Cardiac septum (tissue), 1 donor: Measurements from ENCODE around the gene HABP4. TPM values are rescaled to one million over a fixed set of nuclear protein-coding genes. Genes with fewer than 3 reads are reported as not detected.
A peak's percentile ranks its signal among the peaks of the same experiment; 100 is the strongest.

Experiments
- DNase-seq: peaks from one replicate; pipeline ENCODE4 v3.0.0-alpha.2; 2020; ENCODE audit warnings: low spot score
- intact Hi-C: fragments of 100-400 bp; cut with DNase I; formaldehyde crosslinking; loops from one replicate; pipeline ENCODE4 v1.14.0; 2022
- long read RNA-seq: library from polyadenylated mRNA; unstranded; transcript quantifications from one replicate; pipeline ENCODE4 v2.0.0, GENCODE V29; 2021
- total RNA-seq: library from RNA; stranded (reverse); fragmentation: NEBNext Ultra II Directional; extraction: Animal tissue kit (Norgen Biotek cat#: 25700); gene quantifications from one replicate; pipeline ENCODE4 v1.2.1, GENCODE V29; 2021
- donor health status: DM: no; HTN: no; CAD: no.

Gene HABP4, protein sequence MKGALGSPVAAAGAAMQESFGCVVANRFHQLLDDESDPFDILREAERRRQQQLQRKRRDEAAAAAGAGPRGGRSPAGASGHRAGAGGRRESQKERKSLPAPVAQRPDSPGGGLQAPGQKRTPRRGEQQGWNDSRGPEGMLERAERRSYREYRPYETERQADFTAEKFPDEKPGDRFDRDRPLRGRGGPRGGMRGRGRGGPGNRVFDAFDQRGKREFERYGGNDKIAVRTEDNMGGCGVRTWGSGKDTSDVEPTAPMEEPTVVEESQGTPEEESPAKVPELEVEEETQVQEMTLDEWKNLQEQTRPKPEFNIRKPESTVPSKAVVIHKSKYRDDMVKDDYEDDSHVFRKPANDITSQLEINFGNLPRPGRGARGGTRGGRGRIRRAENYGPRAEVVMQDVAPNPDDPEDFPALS
- 29.7 TPM for total RNA-seq
- long read RNA-seq, transcript HABP4-201 (8 exons, 2,615 nt), result major isoform, 170 of 193 reads
- long read RNA-seq, partial matches to known transcripts, result 10 of 193 reads
- long read RNA-seq, other reads (novel, unspliced or antisense), result 13 of 193 reads

DNA sequence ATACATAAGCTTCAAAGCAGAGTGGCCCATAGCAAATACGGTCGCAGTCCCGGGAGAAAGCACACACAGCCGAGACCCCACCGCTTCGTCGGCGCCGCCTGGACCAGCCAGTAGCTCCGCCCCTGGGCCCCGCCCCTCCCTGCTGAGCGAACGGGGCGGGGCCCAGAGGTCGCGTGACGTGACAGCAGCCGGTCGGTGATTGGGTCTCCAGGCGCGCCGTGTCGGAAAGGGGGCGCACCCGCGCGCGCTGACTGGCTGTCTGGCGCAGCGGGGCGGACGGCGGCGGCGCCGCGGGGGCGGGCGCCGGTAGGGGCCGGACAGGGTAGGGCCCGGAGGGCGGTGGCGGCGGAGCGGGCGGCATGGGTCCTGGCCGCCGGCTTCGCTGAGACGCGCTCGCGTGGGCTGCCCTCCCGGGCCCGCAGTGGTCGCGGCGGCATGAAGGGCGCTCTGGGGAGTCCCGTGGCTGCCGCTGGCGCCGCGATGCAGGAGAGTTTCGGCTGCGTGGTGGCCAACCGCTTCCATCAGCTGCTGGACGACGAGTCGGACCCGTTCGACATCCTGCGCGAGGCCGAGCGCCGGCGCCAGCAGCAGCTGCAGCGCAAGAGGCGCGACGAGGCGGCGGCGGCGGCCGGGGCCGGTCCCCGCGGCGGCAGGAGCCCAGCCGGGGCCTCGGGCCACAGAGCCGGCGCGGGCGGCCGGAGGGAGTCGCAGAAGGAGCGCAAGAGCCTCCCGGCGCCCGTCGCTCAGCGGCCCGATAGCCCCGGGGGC, at the start of gene HABP4:
HABP4 (plus strand) TSS at position 325 of the 768 bp plus-strand sequence; CDS start at position 436, 111 bp downstream.
- peak; percentile 98 for DNase-seq
- intact Hi-C loops, result loop anchor here (2.0 to 5.0 kb wide), 4 partner anchors 31 to 215 kb away; partner anchors contain the start of genes CDC14B and ZNF367

DNA sequence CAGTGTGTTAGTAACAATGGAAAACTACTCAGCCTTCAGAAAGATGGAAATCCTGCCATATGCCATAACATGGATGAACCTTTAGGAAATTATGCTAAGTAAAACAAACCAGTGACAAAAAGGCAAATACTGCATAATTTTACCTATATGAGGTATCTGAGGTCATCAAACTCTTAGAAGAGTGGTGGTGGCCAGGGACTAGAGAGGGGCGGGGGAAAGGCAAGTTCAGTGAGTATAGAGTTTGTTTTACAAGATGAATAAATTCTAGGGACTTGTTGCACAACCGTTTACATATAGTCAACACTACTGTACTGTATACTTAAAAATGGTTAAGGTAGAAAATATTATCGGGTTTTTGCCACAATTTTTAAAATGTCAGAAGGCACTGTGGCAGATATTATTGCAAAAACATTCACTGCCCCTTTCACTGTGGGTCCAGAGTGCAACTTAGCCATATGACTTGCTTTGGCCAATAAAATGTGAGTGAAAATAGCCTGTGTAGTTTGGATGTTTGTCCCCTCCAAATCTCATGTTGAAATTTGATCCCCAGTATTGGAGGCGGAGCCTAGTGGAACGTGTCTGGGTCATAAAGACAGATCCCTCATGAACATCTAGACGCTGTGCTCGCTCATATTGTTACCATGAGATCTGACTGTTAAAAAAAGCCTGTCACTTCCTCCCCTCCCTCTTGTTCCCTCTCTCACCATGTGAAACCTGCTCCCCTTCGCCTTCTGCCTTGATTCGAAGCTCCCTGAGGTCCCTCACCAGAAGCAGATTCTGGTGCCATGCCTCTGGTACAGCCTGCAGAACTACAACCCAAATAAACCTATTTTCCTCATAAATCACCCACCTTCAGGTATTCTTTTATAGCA, 41.3 kb upstream of the HABP4 start:
- intact Hi-C loops, result no loop called here
- DNase-seq, result no peak

DNA sequence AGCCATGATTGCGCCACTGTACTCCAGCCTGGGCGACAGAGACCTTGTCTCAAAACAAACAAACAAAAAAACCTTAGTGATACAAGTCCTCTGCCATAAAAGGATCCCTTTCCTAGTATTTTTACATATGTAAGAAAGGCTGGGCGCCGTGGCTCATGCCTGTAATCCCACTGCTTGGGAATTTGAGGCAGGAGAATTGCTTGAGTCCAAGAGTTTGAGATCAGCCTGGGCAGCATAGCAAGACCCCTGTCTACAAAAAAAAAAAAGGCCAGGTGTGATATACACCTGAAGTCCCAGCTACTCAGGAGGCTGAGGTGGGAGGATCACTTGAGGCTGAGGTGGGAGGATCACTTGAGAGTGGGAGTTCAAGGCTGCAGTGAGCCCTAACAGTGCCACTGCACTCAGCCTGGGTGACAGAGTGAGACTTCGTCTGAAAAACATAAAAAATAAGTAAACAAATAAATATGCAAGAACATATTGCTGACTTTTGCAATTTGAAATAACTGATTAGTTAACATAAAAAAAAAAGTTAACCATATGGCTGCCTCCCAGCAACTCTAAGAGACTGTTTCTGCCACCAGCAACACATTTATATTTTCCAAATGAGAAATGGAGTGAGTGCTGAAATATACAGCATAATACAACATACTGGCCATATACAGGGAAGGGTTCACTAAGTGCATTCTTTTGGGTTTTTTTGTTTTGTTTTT, 38.7 kb upstream of the HABP4 start:
- no peak for DNase-seq
- intact Hi-C loops, result loop anchor here (10.0 kb wide), 1 partner anchor 86 kb away; no protein-coding TSS in a partner anchor

DNA sequence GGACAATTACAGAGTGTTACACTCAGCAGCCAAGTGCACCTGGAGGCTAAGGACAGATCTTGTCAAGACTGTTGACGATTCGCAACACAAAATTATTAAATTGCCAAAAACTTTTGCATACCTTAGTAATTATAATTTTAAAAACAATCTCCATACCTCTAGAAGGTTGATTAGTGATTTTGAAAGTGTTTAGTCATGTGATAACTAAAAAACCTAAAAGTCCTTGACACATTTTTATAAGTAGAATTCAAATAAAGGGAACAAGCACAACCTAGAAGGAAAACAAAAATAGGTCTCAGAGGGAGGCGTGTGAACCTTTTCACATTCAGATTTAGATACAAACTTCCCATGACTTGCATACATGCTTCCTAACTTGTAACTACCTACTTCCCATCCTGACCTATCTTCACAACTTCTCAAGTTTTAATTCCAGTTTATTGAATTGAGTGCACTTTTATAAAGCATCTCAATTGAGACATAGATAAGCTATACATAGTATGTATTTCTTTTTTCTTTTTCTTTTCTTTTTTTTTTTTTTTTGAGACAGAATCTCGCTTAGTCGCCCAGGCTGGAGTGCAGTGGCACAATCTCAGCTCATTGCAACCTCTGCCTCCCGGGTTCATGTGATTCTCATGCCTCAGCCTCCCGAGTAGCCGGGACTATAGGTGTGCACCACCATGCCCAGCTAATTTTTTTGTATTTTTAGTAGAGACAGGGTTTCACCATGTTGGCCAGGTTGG, 37.6 kb upstream of the HABP4 start:
- no peak for DNase-seq
- intact Hi-C loops, result loop anchor here (10.0 kb wide), 1 partner anchor 88 kb away; no protein-coding TSS in a partner anchor

DNA sequence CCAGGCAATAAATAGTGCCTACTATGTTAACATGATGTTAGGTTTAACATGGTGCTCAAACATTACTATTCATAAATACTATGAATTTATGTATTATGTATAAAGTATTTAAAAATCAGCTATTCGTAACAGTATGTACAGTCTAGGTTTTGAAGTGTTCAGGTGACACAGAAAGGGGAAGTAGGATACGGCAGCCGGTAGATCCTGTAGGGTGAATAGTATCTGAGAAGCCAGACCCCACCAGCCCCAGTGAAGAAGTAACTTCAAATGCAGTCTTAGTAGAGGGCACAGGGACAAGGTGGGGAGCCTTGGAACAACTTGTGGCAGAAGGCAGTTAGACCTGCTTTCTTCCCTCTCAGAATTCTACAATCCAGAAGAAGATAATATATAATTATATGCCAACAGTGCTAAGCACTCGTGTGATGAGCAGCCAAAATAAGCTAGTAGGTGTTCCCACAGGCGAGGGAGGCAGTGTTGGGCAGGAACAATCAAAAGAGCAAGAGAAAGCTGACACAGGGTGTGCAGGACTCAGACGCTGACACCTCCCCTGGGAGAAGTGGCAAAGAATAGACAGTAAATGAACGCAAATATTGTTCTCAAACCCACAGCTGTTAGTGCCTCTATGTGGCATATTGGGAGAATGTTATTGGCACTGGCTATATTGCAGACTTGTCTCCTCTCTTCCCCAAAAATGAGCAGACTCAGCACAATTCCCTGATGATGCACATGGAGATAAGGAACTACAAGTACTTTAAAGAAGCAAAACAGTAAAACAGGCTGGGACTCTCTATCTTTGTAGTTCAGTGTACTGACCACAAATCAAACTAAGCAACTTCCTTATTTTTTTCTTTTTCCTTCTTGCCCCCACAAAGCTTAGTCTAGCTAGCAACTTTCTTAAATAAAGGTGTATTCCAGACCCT, 36.4 kb upstream of the HABP4 start:
- intact Hi-C loops, result loop anchor here (10.0 kb wide), 1 partner anchor 89 kb away; no protein-coding TSS in a partner anchor
- no peak for DNase-seq

DNA sequence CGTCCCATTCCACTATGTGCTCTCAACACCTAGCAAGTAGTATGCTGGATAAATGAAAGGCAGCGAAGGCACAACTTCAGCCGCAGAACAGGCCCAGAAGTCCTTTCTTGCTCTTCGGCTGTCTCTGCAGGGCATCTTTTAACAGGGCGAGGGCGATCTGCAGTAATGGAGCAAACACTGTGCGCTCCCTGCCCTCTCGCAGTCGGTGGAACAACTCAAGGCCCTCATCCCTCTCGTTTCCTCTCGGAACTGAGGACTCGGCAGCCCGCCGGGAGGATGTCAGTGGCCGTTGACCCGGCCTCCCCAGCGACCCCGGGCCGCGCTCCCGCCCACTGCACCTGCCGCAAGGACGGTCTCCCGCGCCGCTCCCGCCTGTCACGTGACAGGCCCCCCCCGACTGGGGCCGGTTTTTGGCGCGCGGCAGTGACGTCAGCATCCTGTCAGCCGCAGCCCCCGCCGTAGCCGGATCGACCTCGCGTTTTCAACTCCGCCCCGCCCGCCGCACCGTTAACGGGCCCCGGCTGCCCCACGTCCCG, 32.9 kb upstream of the HABP4 start:
- peak; percentile 91 for DNase-seq
- intact Hi-C loops, result loop anchor here (1.0 to 10.0 kb wide), 5 partner anchors 35 to 237 kb away; partner anchors contain the start of genes CDC14B and SLC35D2

DNA sequence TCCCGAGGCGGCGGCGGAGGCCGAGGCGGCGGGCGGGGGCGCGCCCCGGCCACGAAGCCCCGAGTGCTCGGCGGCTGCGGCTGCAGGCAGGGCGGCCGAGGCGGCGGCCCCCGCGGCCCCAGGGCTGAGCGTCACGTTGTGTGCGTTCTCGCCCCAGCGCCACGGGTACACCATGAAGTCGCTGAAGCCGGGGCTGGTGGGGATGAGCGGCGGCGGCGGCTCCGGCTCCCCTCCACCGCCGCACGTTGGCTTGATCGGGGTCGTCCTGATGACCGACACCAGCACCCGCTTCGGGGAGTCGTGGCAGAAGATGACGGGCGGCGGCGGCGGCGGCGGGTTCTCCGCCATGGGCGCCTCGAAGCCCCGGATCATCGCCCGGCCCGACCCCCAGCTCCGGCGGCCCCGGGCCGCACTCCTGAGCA, 32.3 kb upstream of the HABP4 start:
- intact Hi-C loops, result loop anchor here (1.0 to 10.0 kb wide), 7 partner anchors 33 to 237 kb away; partner anchors contain the start of genes CDC14B, HABP4 and SLC35D2
- no peak for DNase-seq

DNA sequence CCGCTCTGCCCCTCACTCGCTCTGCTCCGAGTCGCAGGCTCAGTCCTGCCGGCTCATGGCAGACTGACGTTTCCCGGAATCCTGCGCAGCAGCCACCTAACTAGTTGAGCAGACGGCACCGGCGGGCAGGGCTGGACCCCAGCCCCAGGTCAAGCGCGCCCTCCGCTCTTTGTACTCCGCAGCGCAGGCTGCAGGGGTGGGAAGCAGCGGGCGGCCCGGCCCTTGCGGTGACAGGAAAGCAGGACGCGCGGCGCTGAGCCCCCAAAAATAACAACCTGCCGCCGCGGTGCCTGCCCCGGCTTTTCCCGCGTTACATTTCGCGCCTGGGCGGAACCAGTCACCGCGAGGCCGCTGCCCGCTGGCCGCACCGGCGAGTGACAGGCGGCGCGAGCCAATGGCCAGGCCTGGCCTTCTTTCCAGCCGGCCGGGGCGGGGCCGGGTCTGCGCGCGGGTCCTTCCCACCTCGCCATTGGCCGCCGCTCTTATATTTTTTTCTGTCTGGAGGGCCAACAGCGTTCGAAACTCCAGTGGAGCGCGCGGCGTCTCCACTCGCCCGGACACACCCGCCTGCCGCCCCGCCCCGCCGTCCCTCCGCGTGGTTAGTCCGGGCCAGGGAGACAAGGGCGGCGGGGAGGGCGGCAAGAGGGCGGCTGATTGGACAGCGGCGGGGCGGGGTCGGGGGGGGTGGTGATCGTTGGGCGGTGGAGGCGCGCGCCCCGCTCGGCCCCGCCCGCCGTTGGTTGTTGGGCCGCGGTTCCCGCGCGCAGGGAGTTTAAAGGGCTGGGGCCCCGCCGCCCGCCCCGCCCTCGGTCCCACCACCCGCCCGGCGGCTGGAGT, 31.7 kb upstream of the HABP4 start, which contains the start of gene ZNF367:
ZNF367 (minus strand) TSS at position 288 of the 837 bp plus-strand sequence. CDS start 338 bp downstream, outside the sequence.
- peak; percentile 98 for DNase-seq
- intact Hi-C loops, result loop anchor here (2.0 to 10.0 kb wide), 6 partner anchors 32 to 199 kb away; partner anchors contain the start of genes CDC14B, HABP4 and SLC35D2

DNA sequence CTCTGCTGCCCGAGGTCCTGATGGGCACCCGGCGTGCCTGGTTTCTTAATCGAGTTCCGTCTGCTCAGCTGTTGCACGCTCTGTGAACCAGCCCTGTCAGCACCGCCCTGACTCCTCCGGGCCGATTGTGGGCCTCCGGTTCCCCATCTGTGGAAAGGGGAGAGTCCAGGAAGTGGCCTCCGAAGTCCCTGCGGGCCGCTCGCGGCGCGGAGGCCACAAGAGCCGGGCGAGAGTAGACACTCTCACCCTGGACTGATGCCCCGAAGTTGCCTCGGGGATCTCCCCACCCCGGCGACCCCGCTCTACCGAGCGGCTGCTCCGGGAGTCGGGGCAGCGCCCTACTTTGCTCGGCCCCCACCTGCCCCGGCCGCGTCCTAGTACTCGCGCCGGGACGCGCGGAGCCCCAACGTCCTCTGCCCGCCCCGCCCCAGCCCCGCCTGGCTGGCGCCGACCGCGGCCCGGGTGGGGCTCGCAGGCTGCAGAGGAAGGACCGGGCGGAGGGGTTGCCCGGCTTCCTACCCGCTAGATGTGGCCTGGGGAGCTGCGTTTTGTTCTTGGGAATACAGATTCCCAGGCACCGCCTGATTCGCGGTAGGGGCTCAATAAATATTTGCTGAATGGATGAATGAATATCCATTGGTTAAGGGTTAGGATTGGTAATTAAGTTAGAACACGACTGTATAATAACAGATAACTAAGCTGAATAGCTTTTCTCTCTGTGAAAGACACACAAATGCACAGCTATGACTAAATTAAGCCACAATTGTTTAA, 30.9 kb upstream of the HABP4 start:
- DNase-seq, result peak; percentile 87
- intact Hi-C loops, result loop anchor here (2.0 to 10.0 kb wide), 6 partner anchors 32 to 198 kb away; partner anchors contain the start of genes CDC14B, HABP4 and SLC35D2

DNA sequence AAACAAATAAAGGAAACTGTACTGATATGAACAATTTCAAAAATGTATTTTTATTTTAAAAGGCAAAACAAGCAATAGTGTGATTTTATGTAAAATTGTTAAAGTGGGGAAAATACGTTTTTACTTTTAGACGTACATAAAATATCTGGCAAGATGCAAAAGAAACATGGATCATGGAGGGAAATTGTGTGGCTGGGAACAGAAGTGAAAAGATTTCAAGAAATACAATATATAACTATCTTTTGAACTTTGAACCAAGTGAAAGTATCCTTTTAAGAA, 30.3 kb upstream of the HABP4 start:
- no peak for DNase-seq
- intact Hi-C loops, result loop anchor here (2.0 to 10.0 kb wide), 6 partner anchors 31 to 198 kb away; partner anchors contain the start of genes CDC14B, HABP4 and SLC35D2

DNA sequence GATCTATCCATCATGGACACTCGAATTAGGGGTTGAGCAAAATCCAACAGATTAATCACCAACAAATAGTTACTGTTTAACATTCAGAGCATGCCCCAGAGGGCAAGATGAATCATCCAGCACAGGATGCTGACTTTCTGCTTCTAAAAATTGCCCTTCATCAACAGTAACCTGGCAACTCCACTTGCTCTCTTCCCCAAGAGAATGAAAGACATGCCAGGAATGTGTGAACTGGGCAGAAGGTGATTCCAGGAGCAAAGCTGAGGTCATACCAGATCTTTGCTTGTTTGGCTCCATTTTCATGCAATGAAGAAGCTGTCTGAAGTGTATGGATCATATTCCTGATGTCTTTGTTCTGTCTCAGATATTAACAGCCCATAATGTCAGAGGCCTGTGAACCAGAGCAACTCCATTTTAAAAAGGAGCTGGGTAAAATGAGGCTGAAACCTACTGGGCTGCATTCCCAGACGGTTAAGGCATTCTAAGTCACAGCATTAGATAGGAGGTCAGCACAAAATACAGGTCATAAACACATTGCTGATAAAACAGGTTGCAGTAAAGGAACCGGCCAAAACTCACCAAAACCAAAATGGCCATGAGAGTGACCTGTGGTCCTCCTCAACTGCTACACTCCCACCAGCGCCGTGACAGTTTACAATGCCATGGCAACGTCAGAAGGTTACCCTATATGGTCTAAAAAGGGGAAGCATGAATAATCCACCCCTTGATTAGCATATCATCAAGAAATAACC, 29.3 kb upstream of the HABP4 start:
- intact Hi-C loops, result no loop called here
- DNase-seq, result no peak

DNA sequence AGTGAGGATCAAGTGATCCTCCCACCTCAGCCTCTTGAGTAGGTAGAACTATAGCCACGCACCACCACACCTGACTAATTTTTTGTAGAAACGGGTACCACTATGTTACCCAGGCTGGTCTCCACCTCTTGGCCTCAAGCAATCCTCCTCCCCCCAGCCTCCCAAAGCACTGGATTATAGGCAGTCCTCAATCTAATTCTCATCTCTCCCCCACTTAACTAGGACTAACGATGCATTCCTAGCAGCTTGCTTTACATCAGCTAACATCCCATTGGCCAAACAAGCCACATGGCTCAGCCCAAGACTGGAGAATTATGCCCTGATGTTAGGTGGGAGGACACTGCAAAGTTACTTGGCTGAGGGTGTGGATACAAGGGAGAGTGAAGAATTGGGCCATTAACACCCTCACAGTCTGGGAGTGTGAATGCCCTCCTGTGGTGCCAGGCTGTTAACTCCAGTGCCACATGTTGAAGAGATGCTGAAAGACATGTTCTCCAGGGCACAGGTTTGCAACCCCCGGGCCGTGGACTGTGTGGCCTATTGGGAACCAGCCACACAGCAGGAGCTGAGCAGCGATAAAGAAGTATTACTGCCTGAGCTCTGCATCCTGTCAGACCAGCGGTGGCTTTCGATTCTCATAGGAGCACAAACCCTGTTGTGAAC, 26.5 kb upstream of the HABP4 start:
- intact Hi-C loops, result no loop called here
- no peak for DNase-seq

DNA sequence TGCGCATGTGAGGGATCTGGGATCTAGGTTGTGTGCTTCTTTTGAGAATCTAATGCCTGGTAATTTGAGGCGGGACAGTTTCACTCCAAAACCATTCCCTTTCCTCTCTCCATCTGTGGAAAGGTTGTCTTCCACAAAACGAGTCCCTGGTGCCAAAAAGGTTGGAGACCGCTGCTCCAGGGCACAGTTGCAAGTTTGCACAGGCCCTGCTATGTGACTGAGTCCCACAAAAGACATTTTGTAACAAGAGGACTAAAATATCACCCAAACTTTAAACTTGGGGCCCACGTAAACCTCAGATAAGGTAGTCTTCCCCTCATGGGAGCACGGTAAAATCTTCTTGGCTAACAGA, 26.0 kb upstream of the HABP4 start:
- intact Hi-C loops, result no loop called here
- no peak for DNase-seq
